GM23338 (cell line): ENCODE measurements around the gene EGFR. TPM values are rescaled to one million over a fixed set of nuclear protein-coding genes. Genes with fewer than 3 reads are reported as not detected.

Experiments
- ATAC-seq: fragments of 200-7000 bp; cut with Tn5 transposase; 3 replicates; pipeline ENCODE4 v1.9.1; 2020
- DNase-seq: peaks from one replicate; pipeline ENCODE4 v3.0.0-alpha.2; 2015; ENCODE audit warnings: low spot score
- H2AFZ ChIP-seq: fragments of 200-600 bp; sonication (generic); 2 replicates; pipeline ENCODE4 v1.8.0; 2016; ENCODE audit warnings: antibody characterized with exemption, mild to moderate bottlenecking, moderate library complexity
- H3F3A ChIP-seq: fragments of 200-600 bp; sonication (generic); replicated peaks from 2 replicates; pipeline ENCODE4 v1.8.0; 2017; ENCODE audit warnings: antibody characterized with exemption, mixed run types, low read depth
- H3K27ac ChIP-seq: fragments of 200-600 bp; sonication (generic); 2 replicates; pipeline ENCODE4 v1.6.1; 2016; ENCODE audit warnings: low read depth
- H3K27me3 ChIP-seq: fragments of 200-600 bp; sonication (generic); 2 replicates; pipeline ENCODE4 v1.8.0; 2016; ENCODE audit warnings: mild to moderate bottlenecking, mixed run types, moderate library complexity; ENCODE audit not compliant: insufficient read depth
- H3K36me3 ChIP-seq: fragments of 200-600 bp; sonication (generic); 2 replicates; pipeline ENCODE4 v1.8.0; 2016; ENCODE audit warnings: mild to moderate bottlenecking; ENCODE audit not compliant: insufficient read depth
- H3K4me1 ChIP-seq: fragments of 200-600 bp; sonication (generic); 2 replicates; pipeline ENCODE4 v1.8.0; 2016; ENCODE audit warnings: mild to moderate bottlenecking, moderate library complexity; ENCODE audit not compliant: insufficient read depth
- H3K4me2 ChIP-seq: fragments of 200-600 bp; sonication (generic); 2 replicates; pipeline ENCODE4 v1.7.1; 2017; ENCODE audit warnings: mixed run types
- H3K4me3 ChIP-seq: fragments of 200-600 bp; sonication (generic); 2 replicates; pipeline ENCODE4 v1.6.1; 2016; ENCODE audit warnings: mixed run types
- H3K79me2 ChIP-seq: fragments of 200-600 bp; sonication (generic); replicated peaks from 2 replicates; pipeline ENCODE4 v1.8.0; 2017; ENCODE audit warnings: mild to moderate bottlenecking; ENCODE audit not compliant: insufficient read depth
- H3K9me2 ChIP-seq: fragments of 200-600 bp; sonication (generic); 2 replicates; pipeline ENCODE4 v1.8.0; 2017; ENCODE audit not compliant: insufficient read depth
- H4K20me1 ChIP-seq: fragments of 200-600 bp; sonication (generic); replicated peaks from 2 replicates; pipeline ENCODE4 v1.8.0; 2017; ENCODE audit warnings: mild to moderate bottlenecking; ENCODE audit not compliant: insufficient read depth
- H3K27ac Mint-ChIP-seq: 2 replicates; pipeline ENCODE4 v1.8.0; 2020; ENCODE audit warnings: inconsistent platforms, mild to moderate bottlenecking, moderate library complexity, mixed read lengths
- H3K27me3 Mint-ChIP-seq: 3 replicates; pipeline ENCODE4 v1.8.0; 2022; ENCODE audit warnings: low read depth, mild to moderate bottlenecking, moderate library complexity, mixed read lengths, inconsistent platforms; ENCODE audit not compliant: insufficient read depth, poor library complexity
- H3K36me3 Mint-ChIP-seq: 3 replicates; pipeline ENCODE4 v1.8.0; 2021; ENCODE audit warnings: low read depth, mild to moderate bottlenecking, inconsistent platforms, moderate library complexity, mixed read lengths
- H3K4me1 Mint-ChIP-seq: 3 replicates; pipeline ENCODE4 v1.8.0; 2020; ENCODE audit warnings: mild to moderate bottlenecking, inconsistent platforms, mixed read lengths
- H3K4me3 Mint-ChIP-seq: 3 replicates; pipeline ENCODE4 v1.8.0; 2021; ENCODE audit warnings: moderate library complexity, mild to moderate bottlenecking, inconsistent platforms, mixed read lengths
- H3K9me3 Mint-ChIP-seq: 3 replicates; pipeline ENCODE4 v1.8.0; 2020; ENCODE audit warnings: moderate library complexity, mild to moderate bottlenecking, inconsistent platforms, mixed read lengths
- CREB1 ChIP-seq: fragments of 250-450 bp; sonication (Bioruptor Pico); IDR thresholded peaks from 2 replicates; pipeline ENCODE4 v1.5.0; 2020; ENCODE audit warnings: low read depth, mild to moderate bottlenecking, moderate library complexity
- EZH2 ChIP-seq: fragments of 200-600 bp; sonication (generic); IDR thresholded peaks from one replicate; pipeline ENCODE4 v1.8.0; 2017; ENCODE audit warnings: antibody characterized with exemption, mild to moderate bottlenecking, low read depth; ENCODE audit not compliant: unreplicated experiment
- EZH2phosphoT487 ChIP-seq: fragments of 200-600 bp; sonication (generic); IDR thresholded peaks from one replicate; pipeline ENCODE4 v1.8.1; 2018; ENCODE audit warnings: antibody characterized with exemption; ENCODE audit not compliant: unreplicated experiment
- JUNB ChIP-seq: IDR thresholded peaks from one replicate; pipeline ENCODE4 v1.6.1; 2016; ENCODE audit warnings: antibody characterized with exemption; ENCODE audit not compliant: unreplicated experiment
- NANOG ChIP-seq: IDR thresholded peaks from 2 replicates; pipeline ENCODE4 v1.6.1; 2016; ENCODE audit warnings: antibody characterized with exemption, borderline replicate concordance
- POLR2AphosphoS5 ChIP-seq: IDR thresholded peaks from 2 replicates; pipeline ENCODE4 v1.6.1; 2016; ENCODE audit warnings: antibody characterized with exemption, low read depth
- STAT1 ChIP-seq: IDR thresholded peaks from one replicate; pipeline ENCODE4 v1.6.1; 2016; ENCODE audit warnings: antibody characterized with exemption; ENCODE audit not compliant: unreplicated experiment
- ZNF114 ChIP-seq: fragments of 250-450 bp; sonication (Bioruptor Pico); IDR thresholded peaks from 2 replicates; pipeline ENCODE4 v1.5.0; 2020; ENCODE audit warnings: mild to moderate bottlenecking, moderate library complexity
- ZNF331 ChIP-seq: fragments of 250-450 bp; sonication (Bioruptor Pico); IDR thresholded peaks from 2 replicates; pipeline ENCODE4 v1.5.0; 2020; ENCODE audit warnings: low read depth, mild to moderate bottlenecking, moderate library complexity
- polyA plus RNA-seq: library from polyadenylated mRNA; unstranded; fragments of >200 nt; fragmentation: Nextera tagmentation; extraction: Ambion mirVana; gene quantifications from 2 replicates; pipeline ENCODE4 v1.2.1, GENCODE V29; 2016
- total RNA-seq: library from RNA; depleted of rRNA; stranded (reverse); fragments of >200 nt; shearing (Covaris generic); gene quantifications from 2 replicates; pipeline ENCODE4 v1.2.3, GENCODE V29; 2014
- TF ChIP-seq, protein P1 (sequence below): IDR thresholded peaks from 2 replicates; pipeline ENCODE4 v1.6.1; 2016; ENCODE audit warnings: antibody characterized with exemption
- TF ChIP-seq, protein P2 (sequence below), 2 experiments: fragments of 200-600 bp in 1 of 2; sonication (generic) in 1 of 2; conservative IDR thresholded peaks; 2 replicates each; pipeline versions ENCODE4 v1.5.1 to v1.6.1; 2016 to 2017; ENCODE audit warnings: antibody characterized with exemption in 2 of 2, low read depth in 2 of 2, mild to moderate bottlenecking in 2 of 2, moderate library complexity in 1 of 2
- TF ChIP-seq, protein P3 (sequence below): IDR thresholded peaks from one replicate; pipeline ENCODE4 v1.6.1; 2018; ENCODE audit warnings: antibody characterized with exemption; ENCODE audit not compliant: unreplicated experiment
- TF ChIP-seq, protein P4 (sequence below): fragments of 250-450 bp; sonication (Bioruptor Pico); IDR thresholded peaks from 2 replicates; pipeline ENCODE4 v1.5.0; 2020; ENCODE audit warnings: mild to moderate bottlenecking, moderate library complexity

EGFR gene
- total and polyA plus RNA-seq, 2 experiments from 2014 or later = 1.5 to 4.5 TPM

DNA sequence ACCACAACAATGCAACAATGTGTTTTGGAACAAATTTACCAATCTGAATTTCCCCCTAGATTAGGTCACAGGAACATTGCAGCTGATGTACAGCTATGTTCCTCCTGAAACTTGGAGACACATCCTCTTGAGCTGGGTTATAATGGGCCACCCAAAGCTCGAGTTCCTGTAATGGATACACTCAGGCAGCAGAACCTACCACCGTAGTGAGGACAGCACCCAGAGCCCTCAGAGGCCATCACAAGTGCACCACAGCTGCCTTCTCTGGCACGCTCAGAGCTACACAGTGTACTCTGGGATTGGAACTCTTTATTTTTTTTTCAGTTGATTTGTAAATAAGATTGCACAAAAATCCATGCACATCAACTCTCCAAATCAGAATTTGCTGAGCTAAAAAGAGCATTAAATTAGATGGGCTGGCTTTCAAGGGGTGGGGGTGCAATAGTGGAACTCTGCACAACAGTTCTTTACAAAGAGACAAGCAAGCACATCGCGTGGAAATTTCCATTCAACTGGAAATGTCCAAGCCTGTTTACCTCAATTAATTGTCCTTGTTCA lies 56.7 kb downstream of the EGFR start:
- no peaks in the 10 kb centered on the region for H3K4me1 ChIP-seq
- no peaks in the 10 kb centered on the region for H4K20me1 ChIP-seq
- no peak overlapping the region for H3K27ac ChIP-seq
- H3K4me3 Mint-ChIP-seq = no peak overlapping the region
- H3K36me3 ChIP-seq = no peaks in the 10 kb centered on the region
- H3K79me2 ChIP-seq = no peaks in the 10 kb centered on the region
- no peak overlapping the region for H3K4me2 ChIP-seq
- no peaks in the 10 kb centered on the region for H3F3A ChIP-seq
- no peaks in the 10 kb centered on the region for H3K36me3 Mint-ChIP-seq
- no peak overlapping the region for H3K27ac Mint-ChIP-seq
- peaks cover 8% of the 10 kb centered on the region for H3K4me1 Mint-ChIP-seq
- DNase-seq (no peak), ATAC-seq (no peak)
- H3K27me3 Mint-ChIP-seq = peaks cover 5% of the 10 kb centered on the region
- no peaks in the 10 kb centered on the region for H3K9me3 Mint-ChIP-seq
- no peak overlapping the region for H2AFZ ChIP-seq
- TF ChIP-seq, protein P1, sequence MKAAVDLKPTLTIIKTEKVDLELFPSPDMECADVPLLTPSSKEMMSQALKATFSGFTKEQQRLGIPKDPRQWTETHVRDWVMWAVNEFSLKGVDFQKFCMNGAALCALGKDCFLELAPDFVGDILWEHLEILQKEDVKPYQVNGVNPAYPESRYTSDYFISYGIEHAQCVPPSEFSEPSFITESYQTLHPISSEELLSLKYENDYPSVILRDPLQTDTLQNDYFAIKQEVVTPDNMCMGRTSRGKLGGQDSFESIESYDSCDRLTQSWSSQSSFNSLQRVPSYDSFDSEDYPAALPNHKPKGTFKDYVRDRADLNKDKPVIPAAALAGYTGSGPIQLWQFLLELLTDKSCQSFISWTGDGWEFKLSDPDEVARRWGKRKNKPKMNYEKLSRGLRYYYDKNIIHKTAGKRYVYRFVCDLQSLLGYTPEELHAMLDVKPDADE = no peak
- TF ChIP-seq POLR2AphosphoS5 = no peak
- no peak for TF ChIP-seq ZNF114 (CRISPR knock-in tag)
- TF ChIP-seq, protein P2, sequence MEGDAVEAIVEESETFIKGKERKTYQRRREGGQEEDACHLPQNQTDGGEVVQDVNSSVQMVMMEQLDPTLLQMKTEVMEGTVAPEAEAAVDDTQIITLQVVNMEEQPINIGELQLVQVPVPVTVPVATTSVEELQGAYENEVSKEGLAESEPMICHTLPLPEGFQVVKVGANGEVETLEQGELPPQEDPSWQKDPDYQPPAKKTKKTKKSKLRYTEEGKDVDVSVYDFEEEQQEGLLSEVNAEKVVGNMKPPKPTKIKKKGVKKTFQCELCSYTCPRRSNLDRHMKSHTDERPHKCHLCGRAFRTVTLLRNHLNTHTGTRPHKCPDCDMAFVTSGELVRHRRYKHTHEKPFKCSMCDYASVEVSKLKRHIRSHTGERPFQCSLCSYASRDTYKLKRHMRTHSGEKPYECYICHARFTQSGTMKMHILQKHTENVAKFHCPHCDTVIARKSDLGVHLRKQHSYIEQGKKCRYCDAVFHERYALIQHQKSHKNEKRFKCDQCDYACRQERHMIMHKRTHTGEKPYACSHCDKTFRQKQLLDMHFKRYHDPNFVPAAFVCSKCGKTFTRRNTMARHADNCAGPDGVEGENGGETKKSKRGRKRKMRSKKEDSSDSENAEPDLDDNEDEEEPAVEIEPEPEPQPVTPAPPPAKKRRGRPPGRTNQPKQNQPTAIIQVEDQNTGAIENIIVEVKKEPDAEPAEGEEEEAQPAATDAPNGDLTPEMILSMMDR (conservative IDR thresholded peaks at IDR 0.05; ENCODE audit: low read depth in 2 of 2) = no peak
- no peak for TF ChIP-seq JUNB
- no peak for TF ChIP-seq STAT1
- TF ChIP-seq, protein P3, sequence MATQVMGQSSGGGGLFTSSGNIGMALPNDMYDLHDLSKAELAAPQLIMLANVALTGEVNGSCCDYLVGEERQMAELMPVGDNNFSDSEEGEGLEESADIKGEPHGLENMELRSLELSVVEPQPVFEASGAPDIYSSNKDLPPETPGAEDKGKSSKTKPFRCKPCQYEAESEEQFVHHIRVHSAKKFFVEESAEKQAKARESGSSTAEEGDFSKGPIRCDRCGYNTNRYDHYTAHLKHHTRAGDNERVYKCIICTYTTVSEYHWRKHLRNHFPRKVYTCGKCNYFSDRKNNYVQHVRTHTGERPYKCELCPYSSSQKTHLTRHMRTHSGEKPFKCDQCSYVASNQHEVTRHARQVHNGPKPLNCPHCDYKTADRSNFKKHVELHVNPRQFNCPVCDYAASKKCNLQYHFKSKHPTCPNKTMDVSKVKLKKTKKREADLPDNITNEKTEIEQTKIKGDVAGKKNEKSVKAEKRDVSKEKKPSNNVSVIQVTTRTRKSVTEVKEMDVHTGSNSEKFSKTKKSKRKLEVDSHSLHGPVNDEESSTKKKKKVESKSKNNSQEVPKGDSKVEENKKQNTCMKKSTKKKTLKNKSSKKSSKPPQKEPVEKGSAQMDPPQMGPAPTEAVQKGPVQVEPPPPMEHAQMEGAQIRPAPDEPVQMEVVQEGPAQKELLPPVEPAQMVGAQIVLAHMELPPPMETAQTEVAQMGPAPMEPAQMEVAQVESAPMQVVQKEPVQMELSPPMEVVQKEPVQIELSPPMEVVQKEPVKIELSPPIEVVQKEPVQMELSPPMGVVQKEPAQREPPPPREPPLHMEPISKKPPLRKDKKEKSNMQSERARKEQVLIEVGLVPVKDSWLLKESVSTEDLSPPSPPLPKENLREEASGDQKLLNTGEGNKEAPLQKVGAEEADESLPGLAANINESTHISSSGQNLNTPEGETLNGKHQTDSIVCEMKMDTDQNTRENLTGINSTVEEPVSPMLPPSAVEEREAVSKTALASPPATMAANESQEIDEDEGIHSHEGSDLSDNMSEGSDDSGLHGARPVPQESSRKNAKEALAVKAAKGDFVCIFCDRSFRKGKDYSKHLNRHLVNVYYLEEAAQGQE = no peak
- no peak for TF ChIP-seq NANOG
- TF ChIP-seq EZH2 = no peak
- TF ChIP-seq ZNF331 = no peak
- TF ChIP-seq, protein P4, sequence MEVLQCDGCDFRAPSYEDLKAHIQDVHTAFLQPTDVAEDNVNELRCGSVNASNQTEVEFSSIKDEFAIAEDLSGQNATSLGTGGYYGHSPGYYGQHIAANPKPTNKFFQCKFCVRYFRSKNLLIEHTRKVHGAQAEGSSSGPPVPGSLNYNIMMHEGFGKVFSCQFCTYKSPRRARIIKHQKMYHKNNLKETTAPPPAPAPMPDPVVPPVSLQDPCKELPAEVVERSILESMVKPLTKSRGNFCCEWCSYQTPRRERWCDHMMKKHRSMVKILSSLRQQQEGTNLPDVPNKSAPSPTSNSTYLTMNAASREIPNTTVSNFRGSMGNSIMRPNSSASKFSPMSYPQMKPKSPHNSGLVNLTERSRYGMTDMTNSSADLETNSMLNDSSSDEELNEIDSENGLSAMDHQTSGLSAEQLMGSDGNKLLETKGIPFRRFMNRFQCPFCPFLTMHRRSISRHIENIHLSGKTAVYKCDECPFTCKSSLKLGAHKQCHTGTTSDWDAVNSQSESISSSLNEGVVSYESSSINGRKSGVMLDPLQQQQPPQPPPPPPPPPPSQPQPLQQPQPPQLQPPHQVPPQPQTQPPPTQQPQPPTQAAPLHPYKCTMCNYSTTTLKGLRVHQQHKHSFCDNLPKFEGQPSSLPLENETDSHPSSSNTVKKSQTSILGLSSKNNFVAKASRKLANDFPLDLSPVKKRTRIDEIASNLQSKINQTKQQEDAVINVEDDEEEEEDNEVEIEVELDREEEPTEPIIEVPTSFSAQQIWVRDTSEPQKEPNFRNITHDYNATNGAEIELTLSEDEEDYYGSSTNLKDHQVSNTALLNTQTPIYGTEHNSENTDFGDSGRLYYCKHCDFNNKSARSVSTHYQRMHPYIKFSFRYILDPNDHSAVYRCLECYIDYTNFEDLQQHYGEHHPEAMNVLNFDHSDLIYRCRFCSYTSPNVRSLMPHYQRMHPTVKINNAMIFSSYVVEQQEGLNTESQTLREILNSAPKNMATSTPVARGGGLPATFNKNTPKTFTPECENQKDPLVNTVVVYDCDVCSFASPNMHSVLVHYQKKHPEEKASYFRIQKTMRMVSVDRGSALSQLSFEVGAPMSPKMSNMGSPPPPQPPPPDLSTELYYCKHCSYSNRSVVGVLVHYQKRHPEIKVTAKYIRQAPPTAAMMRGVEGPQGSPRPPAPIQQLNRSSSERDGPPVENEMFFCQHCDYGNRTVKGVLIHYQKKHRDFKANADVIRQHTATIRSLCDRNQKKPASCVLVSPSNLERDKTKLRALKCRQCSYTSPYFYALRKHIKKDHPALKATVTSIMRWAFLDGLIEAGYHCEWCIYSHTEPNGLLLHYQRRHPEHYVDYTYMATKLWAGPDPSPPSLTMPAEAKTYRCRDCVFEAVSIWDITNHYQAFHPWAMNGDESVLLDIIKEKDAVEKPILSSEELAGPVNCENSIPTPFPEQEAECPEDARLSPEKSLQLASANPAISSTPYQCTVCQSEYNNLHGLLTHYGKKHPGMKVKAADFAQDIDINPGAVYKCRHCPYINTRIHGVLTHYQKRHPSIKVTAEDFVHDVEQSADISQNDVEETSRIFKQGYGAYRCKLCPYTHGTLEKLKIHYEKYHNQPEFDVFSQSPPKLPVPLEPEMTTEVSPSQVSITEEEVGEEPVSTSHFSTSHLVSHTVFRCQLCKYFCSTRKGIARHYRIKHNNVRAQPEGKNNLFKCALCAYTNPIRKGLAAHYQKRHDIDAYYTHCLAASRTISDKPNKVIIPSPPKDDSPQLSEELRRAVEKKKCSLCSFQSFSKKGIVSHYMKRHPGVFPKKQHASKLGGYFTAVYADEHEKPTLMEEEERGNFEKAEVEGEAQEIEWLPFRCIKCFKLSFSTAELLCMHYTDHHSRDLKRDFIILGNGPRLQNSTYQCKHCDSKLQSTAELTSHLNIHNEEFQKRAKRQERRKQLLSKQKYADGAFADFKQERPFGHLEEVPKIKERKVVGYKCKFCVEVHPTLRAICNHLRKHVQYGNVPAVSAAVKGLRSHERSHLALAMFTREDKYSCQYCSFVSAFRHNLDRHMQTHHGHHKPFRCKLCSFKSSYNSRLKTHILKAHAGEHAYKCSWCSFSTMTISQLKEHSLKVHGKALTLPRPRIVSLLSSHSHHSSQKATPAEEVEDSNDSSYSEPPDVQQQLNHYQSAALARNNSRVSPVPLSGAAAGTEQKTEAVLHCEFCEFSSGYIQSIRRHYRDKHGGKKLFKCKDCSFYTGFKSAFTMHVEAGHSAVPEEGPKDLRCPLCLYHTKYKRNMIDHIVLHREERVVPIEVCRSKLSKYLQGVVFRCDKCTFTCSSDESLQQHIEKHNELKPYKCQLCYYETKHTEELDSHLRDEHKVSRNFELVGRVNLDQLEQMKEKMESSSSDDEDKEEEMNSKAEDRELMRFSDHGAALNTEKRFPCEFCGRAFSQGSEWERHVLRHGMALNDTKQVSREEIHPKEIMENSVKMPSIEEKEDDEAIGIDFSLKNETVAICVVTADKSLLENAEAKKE (CRISPR knock-in tag) = no peak
- TF ChIP-seq CREB1 (CRISPR knock-in tag) = no peak
- no peak for TF ChIP-seq EZH2phosphoT487
- H3K4me3 ChIP-seq = no peak overlapping the region
- no peaks in the 10 kb centered on the region for H3K9me2 ChIP-seq
- H3K27me3 ChIP-seq = no peaks in the 10 kb centered on the region
